Measurements from ENCODE around the gene ELL3. TPM values are rescaled to one million over a fixed set of nuclear protein-coding genes. Genes with fewer than 3 reads are reported as not detected.

The ELL3 gene
- total and polyA plus RNA-seq, 10 of the 15 experiments (the other 5 are each of a cell fraction or from before 2014, with no cell fraction given), result 12.9 to 30.3 (median 20.2) TPM

DNA sequence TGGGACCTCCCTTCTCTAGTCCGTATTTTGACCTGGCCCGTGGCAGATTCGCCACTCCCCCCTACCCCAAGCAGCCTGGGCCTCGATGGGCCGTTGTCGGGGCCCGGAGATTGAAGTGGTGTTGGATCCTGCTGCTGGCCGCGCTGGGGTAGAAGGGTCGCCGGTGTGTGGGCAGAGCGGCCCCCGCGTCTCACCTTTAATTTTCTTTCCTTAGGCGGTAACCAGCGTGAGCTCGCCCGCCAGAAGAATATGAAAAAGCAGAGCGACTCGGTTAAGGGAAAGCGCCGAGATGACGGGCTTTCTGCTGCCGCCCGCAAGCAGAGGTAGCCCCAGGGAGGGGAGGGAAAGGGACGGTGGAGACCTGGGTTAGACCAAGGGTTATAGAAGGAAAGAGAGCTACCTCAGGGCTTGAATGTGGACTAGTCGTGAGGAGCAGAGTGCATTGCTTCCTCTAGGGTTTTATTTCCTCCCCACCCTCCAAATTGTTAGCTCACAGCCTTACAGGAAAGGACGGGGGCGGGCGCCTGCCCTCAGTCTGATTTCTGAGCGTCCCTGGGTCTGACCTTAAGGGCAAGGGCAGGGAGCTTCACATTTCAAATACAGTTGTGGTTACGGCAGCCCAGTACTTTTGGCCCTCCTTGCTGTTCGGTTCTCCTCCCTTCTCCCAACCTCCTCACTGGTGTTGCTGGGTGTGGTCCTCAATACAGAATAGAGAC lies 16.2 kb upstream of the ELL3 start:
- in situ Hi-C loops (cut with MboI), result loop anchor here (10.0 to 25.0 kb wide), 2 partner anchors 932 to 1531 kb away; partner anchors contain the start of genes GANC and TMEM87A
- no peak; the same call in 1 of the 2 replicates for TF ChIP-seq PML (IDR thresholded peaks at IDR 0.05; ENCODE audit: low read length)
- TF ChIP-seq, protein P1, sequence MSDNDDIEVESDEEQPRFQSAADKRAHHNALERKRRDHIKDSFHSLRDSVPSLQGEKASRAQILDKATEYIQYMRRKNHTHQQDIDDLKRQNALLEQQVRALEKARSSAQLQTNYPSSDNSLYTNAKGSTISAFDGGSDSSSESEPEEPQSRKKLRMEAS (IDR thresholded peaks at IDR 0.05; ENCODE audit: low read depth, low read length), result no peak
- 0 out of 2 replicates have a peak, but pooled peaks have one; percentile 12 for TF ChIP-seq TARDBP (IDR thresholded peaks at IDR 0.05; ENCODE audit: borderline replicate concordance)
- TF ChIP-seq EGR1 (IDR thresholded peaks at IDR 0.05; ENCODE audit: borderline replicate concordance in 1 of 2, low read depth in 2 of 2, low read length in 2 of 2), result peak in 1 of 2 experiments; percentile 59; a peak in 2 of 3 replicates
- TF ChIP-seq, protein P2, sequence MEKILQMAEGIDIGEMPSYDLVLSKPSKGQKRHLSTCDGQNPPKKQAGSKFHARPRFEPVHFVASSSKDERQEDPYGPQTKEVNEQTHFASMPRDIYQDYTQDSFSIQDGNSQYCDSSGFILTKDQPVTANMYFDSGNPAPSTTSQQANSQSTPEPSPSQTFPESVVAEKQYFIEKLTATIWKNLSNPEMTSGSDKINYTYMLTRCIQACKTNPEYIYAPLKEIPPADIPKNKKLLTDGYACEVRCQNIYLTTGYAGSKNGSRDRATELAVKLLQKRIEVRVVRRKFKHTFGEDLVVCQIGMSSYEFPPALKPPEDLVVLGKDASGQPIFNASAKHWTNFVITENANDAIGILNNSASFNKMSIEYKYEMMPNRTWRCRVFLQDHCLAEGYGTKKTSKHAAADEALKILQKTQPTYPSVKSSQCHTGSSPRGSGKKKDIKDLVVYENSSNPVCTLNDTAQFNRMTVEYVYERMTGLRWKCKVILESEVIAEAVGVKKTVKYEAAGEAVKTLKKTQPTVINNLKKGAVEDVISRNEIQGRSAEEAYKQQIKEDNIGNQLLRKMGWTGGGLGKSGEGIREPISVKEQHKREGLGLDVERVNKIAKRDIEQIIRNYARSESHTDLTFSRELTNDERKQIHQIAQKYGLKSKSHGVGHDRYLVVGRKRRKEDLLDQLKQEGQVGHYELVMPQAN (conservative IDR thresholded peaks at IDR 0.05), result 0 out of 2 replicates have a peak, but pooled peaks have one; percentile 19
- no peak; the same call in 1 of the 2 replicates for TF ChIP-seq BCL11A (IDR thresholded peaks at IDR 0.05; ENCODE audit: low read depth, low read length)
- no peak for TF ChIP-seq HDAC2 (IDR thresholded peaks at IDR 0.05)
- TF ChIP-seq PAX5 (IDR thresholded peaks at IDR 0.05; ENCODE audit: borderline replicate concordance, low read depth, low read length), result no peak
- TF ChIP-seq POLR2AphosphoS5 (IDR thresholded peaks at IDR 0.05; ENCODE audit: low read length), result 0 out of 2 replicates have a peak, but pooled peaks have one; percentile 53
- TF ChIP-seq POLR2A (IDR thresholded peaks at IDR 0.05; ENCODE audit: low read depth, low read length), result 0 out of 2 replicates have a peak, but pooled peaks have one; percentile 6
- TF ChIP-seq, protein P3, sequence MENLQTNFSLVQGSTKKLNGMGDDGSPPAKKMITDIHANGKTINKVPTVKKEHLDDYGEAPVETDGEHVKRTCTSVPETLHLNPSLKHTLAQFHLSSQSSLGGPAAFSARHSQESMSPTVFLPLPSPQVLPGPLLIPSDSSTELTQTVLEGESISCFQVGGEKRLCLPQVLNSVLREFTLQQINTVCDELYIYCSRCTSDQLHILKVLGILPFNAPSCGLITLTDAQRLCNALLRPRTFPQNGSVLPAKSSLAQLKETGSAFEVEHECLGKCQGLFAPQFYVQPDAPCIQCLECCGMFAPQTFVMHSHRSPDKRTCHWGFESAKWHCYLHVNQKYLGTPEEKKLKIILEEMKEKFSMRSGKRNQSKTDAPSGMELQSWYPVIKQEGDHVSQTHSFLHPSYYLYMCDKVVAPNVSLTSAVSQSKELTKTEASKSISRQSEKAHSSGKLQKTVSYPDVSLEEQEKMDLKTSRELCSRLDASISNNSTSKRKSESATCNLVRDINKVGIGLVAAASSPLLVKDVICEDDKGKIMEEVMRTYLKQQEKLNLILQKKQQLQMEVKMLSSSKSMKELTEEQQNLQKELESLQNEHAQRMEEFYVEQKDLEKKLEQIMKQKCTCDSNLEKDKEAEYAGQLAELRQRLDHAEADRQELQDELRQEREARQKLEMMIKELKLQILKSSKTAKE (IDR thresholded peaks at IDR 0.05; ENCODE audit: low read depth, poor library complexity, severe bottlenecking), result no peak
- 0 out of 2 replicates have a peak, but pooled peaks have one; percentile 13 for TF ChIP-seq NR2F1 (conservative IDR thresholded peaks at IDR 0.05)
- TF ChIP-seq, protein P4, sequence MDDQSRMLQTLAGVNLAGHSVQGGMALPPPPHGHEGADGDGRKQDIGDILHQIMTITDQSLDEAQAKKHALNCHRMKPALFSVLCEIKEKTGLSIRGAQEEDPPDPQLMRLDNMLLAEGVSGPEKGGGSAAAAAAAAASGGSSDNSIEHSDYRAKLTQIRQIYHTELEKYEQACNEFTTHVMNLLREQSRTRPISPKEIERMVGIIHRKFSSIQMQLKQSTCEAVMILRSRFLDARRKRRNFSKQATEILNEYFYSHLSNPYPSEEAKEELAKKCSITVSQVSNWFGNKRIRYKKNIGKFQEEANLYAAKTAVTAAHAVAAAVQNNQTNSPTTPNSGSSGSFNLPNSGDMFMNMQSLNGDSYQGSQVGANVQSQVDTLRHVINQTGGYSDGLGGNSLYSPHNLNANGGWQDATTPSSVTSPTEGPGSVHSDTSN (IDR thresholded peaks at IDR 0.05; ENCODE audit: insufficient replicate concordance, low read depth, low read length), result no peak
- TF ChIP-seq, protein P5, sequence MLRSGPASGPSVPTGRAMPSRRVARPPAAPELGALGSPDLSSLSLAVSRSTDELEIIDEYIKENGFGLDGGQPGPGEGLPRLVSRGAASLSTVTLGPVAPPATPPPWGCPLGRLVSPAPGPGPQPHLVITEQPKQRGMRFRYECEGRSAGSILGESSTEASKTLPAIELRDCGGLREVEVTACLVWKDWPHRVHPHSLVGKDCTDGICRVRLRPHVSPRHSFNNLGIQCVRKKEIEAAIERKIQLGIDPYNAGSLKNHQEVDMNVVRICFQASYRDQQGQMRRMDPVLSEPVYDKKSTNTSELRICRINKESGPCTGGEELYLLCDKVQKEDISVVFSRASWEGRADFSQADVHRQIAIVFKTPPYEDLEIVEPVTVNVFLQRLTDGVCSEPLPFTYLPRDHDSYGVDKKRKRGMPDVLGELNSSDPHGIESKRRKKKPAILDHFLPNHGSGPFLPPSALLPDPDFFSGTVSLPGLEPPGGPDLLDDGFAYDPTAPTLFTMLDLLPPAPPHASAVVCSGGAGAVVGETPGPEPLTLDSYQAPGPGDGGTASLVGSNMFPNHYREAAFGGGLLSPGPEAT (IDR thresholded peaks at IDR 0.05; ENCODE audit: low read depth), result no peak
- TF ChIP-seq DPF2 (IDR thresholded peaks at IDR 0.05), result 0 out of 2 replicates have a peak, but pooled peaks have one; percentile 8

More for the DNA sequence above, 16.2 kb upstream of the ELL3 start:
- CTCF ChIA-PET, result interaction anchor here (0.6 to 1.5 kb wide), 4 partner anchors 17 to 40 kb away, joined by 3 to 5 read pairs (median 4); partner anchors contain the start of gene ELL3
- ATAC-seq, result peak; percentile 0; the same call in 2 of the 3 replicates
- no peak for FAIRE-seq
- peak overlapping the region; percentile 96 for H3K4me3 ChIP-seq
- POLR2A ChIA-PET, result interaction anchor here (0.6 to 6.5 kb wide), 12 partner anchors 6 to 745 kb away, joined by 3 to 59 read pairs (median 4); partner anchors contain the start of genes ELL3, HYPK, MFAP1 and SERINC4
- H3K36me3 ChIP-seq (ENCODE audit: control insufficient read depth in 2 of 2, insufficient read depth in 2 of 2, low read length in 1 of 2), result peaks cover 5 to 30% of the 10 kb centered on the region in 2 experiments
- H3K4me1 ChIP-seq (ENCODE audit: control insufficient read depth, insufficient read depth, low read length), result peaks cover 32% of the 10 kb centered on the region
- H3K27ac ChIP-seq (ENCODE audit: control insufficient read depth, insufficient read depth), result peak overlapping the region; percentile 99
- peak overlapping the region; percentile 100 for H3K9ac ChIP-seq (ENCODE audit: control insufficient read depth, insufficient read depth, low read length)
- intact Hi-C loops (cut with micrococcal nuclease; ENCODE audit: unreplicated experiment), result loop anchor here (1.0 to 5.0 kb wide), 2 partner anchors 7 to 34 kb away; partner anchors contain the start of genes HYPK, SERINC4 and WDR76
- BruUV-seq (replicated peaks), result no TSS peak
- H4K20me1 ChIP-seq (ENCODE audit: control insufficient read depth, insufficient read depth), result no peaks in the 10 kb centered on the region; the same call in none of the 2 replicates
- H3K27me3 ChIP-seq (replicated peaks in 1 of 2; ENCODE audit: control insufficient read depth in 2 of 2, insufficient read depth in 2 of 2, low read length in 1 of 2), result no peaks in the 10 kb centered on the region
- H3K9me3 ChIP-seq (replicated peaks; ENCODE audit: control insufficient read depth, insufficient read depth, low read length), result no peaks in the 10 kb centered on the region
- no peak for DNase-seq (ENCODE audit: low read depth, low spot score)
- WGBS (ENCODE audit: insufficient coverage, insufficient replicate concordance, low lambda C conversion rate, missing lambda C conversion rate), result under 1% methylated on average over 31 of the region's 33 CpGs
- H2AFZ ChIP-seq (ENCODE audit: control insufficient read depth, low read depth, low read length), result no peak overlapping the region; the same call in 1 of the 2 replicates
- H3K4me2 ChIP-seq (ENCODE audit: control insufficient read depth, insufficient read depth), result peak overlapping the region; percentile 99
- RAD21 ChIA-PET (ENCODE audit: unreplicated experiment), result interaction anchor here (0.6 to 1.7 kb wide), 6 partner anchors 16 to 53 kb away, joined by 3 to 9 read pairs (median 6); partner anchors contain the start of genes ELL3 and MFAP1
- SMC1A ChIA-PET (ENCODE audit: uncharacterized antibody, unreplicated experiment), result interaction anchor here (1.1 to 9.4 kb wide), 8 partner anchors 11 to 40 kb away, joined by 3 to 129 read pairs (median 4); partner anchors contain the start of genes ELL3 and MFAP1
- peaks cover 34% of the 10 kb centered on the region for H3K79me2 ChIP-seq (ENCODE audit: control insufficient read depth, insufficient read depth, low read length)

Measured in GM12878 (cell line).